WTC11 (cell line): ENCODE results near the gene TPM4. TPM values are rescaled to one million over a fixed set of nuclear protein-coding genes. Genes with fewer than 3 reads are reported as not detected.

ENCODE experiments used
- ATAC-seq: fragments of 200-7000 bp; cut with Tn5 transposase; 2 replicates; pipeline ENCODE4 v1.10.0; 2021; ENCODE audit warnings: mild to moderate bottlenecking, moderate library complexity
- CTCF ChIA-PET: fragments of 300-600 bp; sonication (Branson Sonifier 250); formaldehyde crosslinking; loops from one replicate; lab custom pipeline; 2021; ENCODE audit warnings: antibody characterized with exemption; lab: Charles Lee
- POLR2A ChIA-PET: fragments of 350-600 bp; sonication (Branson Sonifier 250); formaldehyde crosslinking; loops from one replicate; lab custom pipeline; 2021; ENCODE audit warnings: antibody characterized with exemption; lab: Charles Lee
- DNase-seq: peaks from one replicate; pipeline ENCODE4 v3.0.0; 2021; ENCODE audit warnings: low spot score
- H3K27ac Mint-ChIP-seq: 2 replicates; pipeline ENCODE4 v1.8.0; 2021; ENCODE audit warnings: mixed read lengths
- H3K27me3 Mint-ChIP-seq: 2 replicates; pipeline ENCODE4 v1.8.0; 2021; ENCODE audit warnings: low read depth, mild to moderate bottlenecking, moderate library complexity, mixed read lengths
- H3K36me3 Mint-ChIP-seq: 2 replicates; pipeline ENCODE4 v1.8.0; 2021; ENCODE audit warnings: mixed read lengths
- H3K4me1 Mint-ChIP-seq: 2 replicates; pipeline ENCODE4 v1.8.0; 2022; ENCODE audit warnings: mixed read lengths
- H3K4me3 Mint-ChIP-seq: 2 replicates; pipeline ENCODE4 v1.8.0; 2021; ENCODE audit warnings: mild to moderate bottlenecking, moderate library complexity, mixed read lengths
- H3K9me3 Mint-ChIP-seq: 2 replicates; pipeline ENCODE4 v1.8.0; 2021; ENCODE audit warnings: mixed read lengths
- ATF1 ChIP-seq: sonication (generic); formaldehyde crosslinking; IDR thresholded peaks from 2 replicates; pipeline ENCODE4 v1.8.1; 2023; ENCODE audit warnings: mild to moderate bottlenecking, moderate library complexity, missing genetic modification reagents
- CBFB ChIP-seq: sonication (generic); formaldehyde crosslinking; IDR thresholded peaks from 2 replicates; pipeline ENCODE4 v1.8.1; 2022; ENCODE audit warnings: mild to moderate bottlenecking, low read depth, missing genetic modification reagents
- ETV6 ChIP-seq: sonication (generic); formaldehyde crosslinking; IDR thresholded peaks from 2 replicates; pipeline ENCODE4 v1.8.1; 2022; ENCODE audit warnings: mild to moderate bottlenecking, missing genetic modification reagents
- FOXK1 ChIP-seq: sonication (generic); formaldehyde crosslinking; IDR thresholded peaks from 2 replicates; pipeline ENCODE4 v1.8.0; 2022; ENCODE audit warnings: mild to moderate bottlenecking, moderate library complexity, missing genetic modification reagents
- FOXP1 ChIP-seq: sonication (generic); formaldehyde crosslinking; IDR thresholded peaks from 2 replicates; pipeline ENCODE4 v1.8.0; 2022; ENCODE audit warnings: missing genetic modification reagents, mild to moderate bottlenecking, moderate library complexity, borderline replicate concordance
- NFYB ChIP-seq: sonication (generic); formaldehyde crosslinking; conservative IDR thresholded peaks from 2 replicates; pipeline ENCODE4 v1.8.0; 2022; ENCODE audit warnings: low read depth, missing genetic modification reagents
- RELA ChIP-seq: sonication (generic); formaldehyde crosslinking; IDR thresholded peaks from 2 replicates; pipeline ENCODE4 v1.8.1; 2022; ENCODE audit warnings: missing genetic modification reagents, mild to moderate bottlenecking, borderline replicate concordance
- SP1 ChIP-seq: sonication (generic); formaldehyde crosslinking; conservative IDR thresholded peaks from 2 replicates; pipeline ENCODE4 v1.8.1; 2022; ENCODE audit warnings: missing genetic modification reagents
- TCF7 ChIP-seq: sonication (generic); formaldehyde crosslinking; IDR thresholded peaks from 2 replicates; pipeline ENCODE4 v1.8.0; 2022; ENCODE audit warnings: mild to moderate bottlenecking, low read depth, missing genetic modification reagents, moderate library complexity
- ZNF121 ChIP-seq: sonication (generic); formaldehyde crosslinking; IDR thresholded peaks from 2 replicates; pipeline ENCODE4 v1.8.0; 2023; ENCODE audit warnings: missing genetic modification reagents
- ZNF219 ChIP-seq: sonication (generic); formaldehyde crosslinking; IDR thresholded peaks from 2 replicates; pipeline ENCODE4 v1.8.0; 2023; ENCODE audit warnings: missing genetic modification reagents, mild to moderate bottlenecking, borderline replicate concordance
- total RNA-seq: library from RNA; stranded (reverse); gene quantifications from 3 replicates; pipeline ENCODE4 v1.2.3, GENCODE V29; 2021
- TF ChIP-seq, protein P1 (sequence below): fragments of 250-450 bp; sonication (Bioruptor Pico); IDR thresholded peaks from 2 replicates; pipeline ENCODE4 v1.9.0; 2021; ENCODE audit warnings: mild to moderate bottlenecking, borderline replicate concordance
- TF ChIP-seq, protein P2 (sequence below): sonication (generic); formaldehyde crosslinking; IDR thresholded peaks from 2 replicates; pipeline ENCODE4 v1.8.1; 2022; ENCODE audit warnings: mild to moderate bottlenecking, missing genetic modification reagents, moderate library complexity, borderline replicate concordance
- TF ChIP-seq, protein P3 (sequence below): sonication (generic); formaldehyde crosslinking; IDR thresholded peaks from 2 replicates; pipeline ENCODE4 v1.8.0; 2023; ENCODE audit warnings: missing genetic modification reagents, mild to moderate bottlenecking, borderline replicate concordance
- TF ChIP-seq, protein P4 (sequence below): sonication (generic); formaldehyde crosslinking; IDR thresholded peaks from 2 replicates; pipeline ENCODE4 v1.8.1; 2022; ENCODE audit warnings: missing genetic modification reagents, borderline replicate concordance
- TF ChIP-seq, protein P5 (sequence below): sonication (generic); formaldehyde crosslinking; IDR thresholded peaks from 2 replicates; pipeline ENCODE4 v1.8.0; 2022; ENCODE audit warnings: mild to moderate bottlenecking, missing genetic modification reagents

The TPM4 gene
- total RNA-seq, 1 experiment from 2014 or later = 302 TPM

DNA sequence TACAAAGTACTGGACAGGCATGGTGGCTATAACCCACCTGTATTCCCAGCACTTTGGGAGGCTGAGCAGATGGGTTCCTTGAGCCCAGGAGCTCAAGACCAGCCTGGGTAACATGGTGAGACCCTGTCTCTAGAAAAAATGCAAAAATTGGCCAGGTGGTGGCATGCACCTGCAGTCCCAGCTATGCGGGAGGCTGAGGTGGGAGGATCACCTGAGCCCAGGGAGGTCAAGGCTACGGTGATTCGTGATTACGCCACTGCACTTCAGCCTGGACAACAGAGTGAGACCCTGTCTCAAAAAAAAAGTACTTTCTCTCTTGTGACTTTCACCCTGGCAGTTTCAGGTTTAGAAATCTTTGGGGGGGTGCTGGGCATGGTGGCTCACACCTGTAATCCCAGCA lies 24.2 kb downstream of the TPM4 start (continued):
- TF ChIP-seq, protein P1, sequence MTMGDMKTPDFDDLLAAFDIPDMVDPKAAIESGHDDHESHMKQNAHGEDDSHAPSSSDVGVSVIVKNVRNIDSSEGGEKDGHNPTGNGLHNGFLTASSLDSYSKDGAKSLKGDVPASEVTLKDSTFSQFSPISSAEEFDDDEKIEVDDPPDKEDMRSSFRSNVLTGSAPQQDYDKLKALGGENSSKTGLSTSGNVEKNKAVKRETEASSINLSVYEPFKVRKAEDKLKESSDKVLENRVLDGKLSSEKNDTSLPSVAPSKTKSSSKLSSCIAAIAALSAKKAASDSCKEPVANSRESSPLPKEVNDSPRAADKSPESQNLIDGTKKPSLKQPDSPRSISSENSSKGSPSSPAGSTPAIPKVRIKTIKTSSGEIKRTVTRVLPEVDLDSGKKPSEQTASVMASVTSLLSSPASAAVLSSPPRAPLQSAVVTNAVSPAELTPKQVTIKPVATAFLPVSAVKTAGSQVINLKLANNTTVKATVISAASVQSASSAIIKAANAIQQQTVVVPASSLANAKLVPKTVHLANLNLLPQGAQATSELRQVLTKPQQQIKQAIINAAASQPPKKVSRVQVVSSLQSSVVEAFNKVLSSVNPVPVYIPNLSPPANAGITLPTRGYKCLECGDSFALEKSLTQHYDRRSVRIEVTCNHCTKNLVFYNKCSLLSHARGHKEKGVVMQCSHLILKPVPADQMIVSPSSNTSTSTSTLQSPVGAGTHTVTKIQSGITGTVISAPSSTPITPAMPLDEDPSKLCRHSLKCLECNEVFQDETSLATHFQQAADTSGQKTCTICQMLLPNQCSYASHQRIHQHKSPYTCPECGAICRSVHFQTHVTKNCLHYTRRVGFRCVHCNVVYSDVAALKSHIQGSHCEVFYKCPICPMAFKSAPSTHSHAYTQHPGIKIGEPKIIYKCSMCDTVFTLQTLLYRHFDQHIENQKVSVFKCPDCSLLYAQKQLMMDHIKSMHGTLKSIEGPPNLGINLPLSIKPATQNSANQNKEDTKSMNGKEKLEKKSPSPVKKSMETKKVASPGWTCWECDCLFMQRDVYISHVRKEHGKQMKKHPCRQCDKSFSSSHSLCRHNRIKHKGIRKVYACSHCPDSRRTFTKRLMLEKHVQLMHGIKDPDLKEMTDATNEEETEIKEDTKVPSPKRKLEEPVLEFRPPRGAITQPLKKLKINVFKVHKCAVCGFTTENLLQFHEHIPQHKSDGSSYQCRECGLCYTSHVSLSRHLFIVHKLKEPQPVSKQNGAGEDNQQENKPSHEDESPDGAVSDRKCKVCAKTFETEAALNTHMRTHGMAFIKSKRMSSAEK (CRISPR knock-in tag) = no peak

DNA sequence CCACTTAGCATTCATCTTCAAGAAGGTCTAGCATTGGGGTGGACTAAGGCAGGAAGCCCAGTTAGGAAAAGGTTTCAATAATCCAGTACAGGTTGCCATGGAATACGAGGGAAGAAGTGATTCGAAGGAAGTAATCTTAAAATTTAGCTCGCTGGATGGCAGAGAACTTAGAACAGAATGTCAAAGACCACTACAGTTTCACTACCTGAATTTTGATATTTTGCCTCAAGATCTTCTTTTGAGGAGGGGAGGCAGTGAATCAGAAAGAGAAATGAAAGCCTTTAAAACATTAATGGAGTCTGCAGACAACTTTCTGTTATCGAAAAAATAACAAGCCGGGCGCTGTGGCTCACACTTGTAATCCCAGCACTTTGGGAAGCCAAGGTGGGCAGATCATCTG lies 28.4 kb downstream of the TPM4 start:
- H3K27ac Mint-ChIP-seq = peak overlapping the region; percentile 52; the same call in 1 of the 2 replicates
- ChIA-PET POLR2A (interaction anchor here (0.7 kb wide), 1 partner anchor 543 kb away, joined by 3 read pairs; no protein-coding TSS in a partner anchor), CTCF (no interaction called here)
- TF ChIP-seq, protein P2, sequence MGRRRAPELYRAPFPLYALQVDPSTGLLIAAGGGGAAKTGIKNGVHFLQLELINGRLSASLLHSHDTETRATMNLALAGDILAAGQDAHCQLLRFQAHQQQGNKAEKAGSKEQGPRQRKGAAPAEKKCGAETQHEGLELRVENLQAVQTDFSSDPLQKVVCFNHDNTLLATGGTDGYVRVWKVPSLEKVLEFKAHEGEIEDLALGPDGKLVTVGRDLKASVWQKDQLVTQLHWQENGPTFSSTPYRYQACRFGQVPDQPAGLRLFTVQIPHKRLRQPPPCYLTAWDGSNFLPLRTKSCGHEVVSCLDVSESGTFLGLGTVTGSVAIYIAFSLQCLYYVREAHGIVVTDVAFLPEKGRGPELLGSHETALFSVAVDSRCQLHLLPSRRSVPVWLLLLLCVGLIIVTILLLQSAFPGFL = no peak
- TF ChIP-seq SP1 = no peak
- H3K9me3 Mint-ChIP-seq = no peaks in the 10 kb centered on the region
- H3K27me3 Mint-ChIP-seq = no peaks in the 10 kb centered on the region
- H3K36me3 Mint-ChIP-seq = peaks cover 29% of the 10 kb centered on the region
- DNase-seq (no peak), ATAC-seq (no peak)
- peaks cover 8% of the 10 kb centered on the region for H3K4me1 Mint-ChIP-seq
- no peak overlapping the region for H3K4me3 Mint-ChIP-seq

DNA sequence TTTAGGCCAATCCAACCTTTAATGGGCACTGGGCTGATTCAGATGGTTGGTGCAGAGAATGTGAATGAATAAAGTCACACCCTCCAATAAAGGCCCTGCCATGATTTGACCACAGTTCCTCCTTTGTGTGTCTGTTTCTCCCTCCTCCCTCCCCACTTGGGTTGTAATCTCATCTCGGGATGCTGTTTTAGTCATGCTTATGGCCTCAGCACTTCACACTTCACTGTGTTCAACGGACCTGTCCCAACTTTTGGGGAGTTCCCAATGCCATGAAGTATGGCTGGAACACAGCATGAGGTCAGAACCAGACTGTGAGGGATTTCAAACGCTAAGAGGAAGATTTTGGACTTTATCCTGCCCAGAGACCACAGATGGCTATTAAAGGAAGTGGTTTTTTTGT lies 29.8 kb downstream of the TPM4 start:
- ChIA-PET CTCF (interaction anchor here (0.6 to 1.6 kb wide), 3 partner anchors 11 to 476 kb away, joined by 3 to 4 read pairs (median 3); no protein-coding TSS in a partner anchor), POLR2A (no interaction called here)
- no peak for ATAC-seq
- H3K27me3 Mint-ChIP-seq = peaks cover 2% of the 10 kb centered on the region; the same call in 1 of the 2 replicates
- no peak overlapping the region for H3K27ac Mint-ChIP-seq
- TF ChIP-seq, protein P3, sequence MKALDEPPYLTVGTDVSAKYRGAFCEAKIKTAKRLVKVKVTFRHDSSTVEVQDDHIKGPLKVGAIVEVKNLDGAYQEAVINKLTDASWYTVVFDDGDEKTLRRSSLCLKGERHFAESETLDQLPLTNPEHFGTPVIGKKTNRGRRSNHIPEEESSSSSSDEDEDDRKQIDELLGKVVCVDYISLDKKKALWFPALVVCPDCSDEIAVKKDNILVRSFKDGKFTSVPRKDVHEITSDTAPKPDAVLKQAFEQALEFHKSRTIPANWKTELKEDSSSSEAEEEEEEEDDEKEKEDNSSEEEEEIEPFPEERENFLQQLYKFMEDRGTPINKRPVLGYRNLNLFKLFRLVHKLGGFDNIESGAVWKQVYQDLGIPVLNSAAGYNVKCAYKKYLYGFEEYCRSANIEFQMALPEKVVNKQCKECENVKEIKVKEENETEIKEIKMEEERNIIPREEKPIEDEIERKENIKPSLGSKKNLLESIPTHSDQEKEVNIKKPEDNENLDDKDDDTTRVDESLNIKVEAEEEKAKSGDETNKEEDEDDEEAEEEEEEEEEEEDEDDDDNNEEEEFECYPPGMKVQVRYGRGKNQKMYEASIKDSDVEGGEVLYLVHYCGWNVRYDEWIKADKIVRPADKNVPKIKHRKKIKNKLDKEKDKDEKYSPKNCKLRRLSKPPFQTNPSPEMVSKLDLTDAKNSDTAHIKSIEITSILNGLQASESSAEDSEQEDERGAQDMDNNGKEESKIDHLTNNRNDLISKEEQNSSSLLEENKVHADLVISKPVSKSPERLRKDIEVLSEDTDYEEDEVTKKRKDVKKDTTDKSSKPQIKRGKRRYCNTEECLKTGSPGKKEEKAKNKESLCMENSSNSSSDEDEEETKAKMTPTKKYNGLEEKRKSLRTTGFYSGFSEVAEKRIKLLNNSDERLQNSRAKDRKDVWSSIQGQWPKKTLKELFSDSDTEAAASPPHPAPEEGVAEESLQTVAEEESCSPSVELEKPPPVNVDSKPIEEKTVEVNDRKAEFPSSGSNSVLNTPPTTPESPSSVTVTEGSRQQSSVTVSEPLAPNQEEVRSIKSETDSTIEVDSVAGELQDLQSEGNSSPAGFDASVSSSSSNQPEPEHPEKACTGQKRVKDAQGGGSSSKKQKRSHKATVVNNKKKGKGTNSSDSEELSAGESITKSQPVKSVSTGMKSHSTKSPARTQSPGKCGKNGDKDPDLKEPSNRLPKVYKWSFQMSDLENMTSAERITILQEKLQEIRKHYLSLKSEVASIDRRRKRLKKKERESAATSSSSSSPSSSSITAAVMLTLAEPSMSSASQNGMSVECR = no peak
- TF ChIP-seq ETV6 (no peak), ZNF121 (CRISPR knock-in tag) (no peak), ATF1 (CRISPR knock-in tag) (no peak), CBFB (CRISPR knock-in tag) (no peak)
- no peaks in the 10 kb centered on the region for H3K9me3 Mint-ChIP-seq
- peaks cover 20% of the 10 kb centered on the region for H3K36me3 Mint-ChIP-seq
- H3K4me1 Mint-ChIP-seq = peaks cover 9% of the 10 kb centered on the region
- DNase-seq = no peak
- no peak overlapping the region for H3K4me3 Mint-ChIP-seq

DNA sequence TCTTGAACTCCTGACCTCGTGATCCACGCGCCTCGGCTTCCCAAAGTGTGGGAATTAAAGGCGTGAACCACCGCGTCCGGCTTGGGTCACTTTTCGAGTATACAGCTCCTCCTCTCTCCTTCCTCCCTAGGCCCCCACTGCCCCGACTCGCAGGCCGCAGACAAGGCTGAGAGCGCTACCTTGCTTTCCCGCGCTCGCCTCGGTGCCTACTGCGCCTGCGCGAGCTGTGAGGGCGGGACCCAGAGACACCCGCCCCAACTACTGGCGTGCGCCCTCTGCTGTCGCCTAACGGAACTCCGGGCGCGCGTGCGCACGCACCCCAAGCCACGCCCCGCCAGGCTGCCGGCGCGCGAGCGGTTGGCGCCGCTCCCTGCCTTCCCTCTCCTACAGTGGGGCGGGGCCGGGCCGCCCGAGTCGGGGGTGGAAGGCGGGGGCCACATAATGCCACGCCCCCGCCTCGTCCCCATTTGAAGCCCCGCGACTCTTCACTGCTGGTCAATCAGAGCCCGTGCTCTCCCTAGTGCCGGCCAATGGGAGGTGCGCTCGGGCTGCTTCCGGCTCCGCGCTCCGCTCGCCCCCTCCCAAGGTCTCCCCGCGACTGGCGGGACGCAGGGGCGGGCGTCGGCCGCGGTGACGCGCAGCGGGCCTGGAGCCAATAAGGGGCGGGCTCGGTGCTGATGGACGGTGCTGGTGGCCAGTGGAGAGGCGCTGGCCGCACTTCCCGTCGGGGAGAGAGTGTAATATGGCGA lies 35.0 kb downstream of the TPM4 start, which contains the start of gene RAB8A:
TSS of gene RAB8A (plus strand) at position 730 of the 749 bp plus-strand sequence. CDS start at position 743, 13 bp downstream.
- peak within 1 kb of the TSS; percentile 96 for H3K4me3 Mint-ChIP-seq
- peaks cover 13% of the 10 kb centered on the region for H3K4me1 Mint-ChIP-seq
- DNase-seq (peak; percentile 97), ATAC-seq (peak; percentile 95)
- H3K27ac Mint-ChIP-seq = peak within 1 kb of the TSS; percentile 96
- no peaks in the 10 kb centered on the region for H3K9me3 Mint-ChIP-seq
- H3K27me3 Mint-ChIP-seq = peaks cover 2% of the 10 kb centered on the region; the same call in 1 of the 2 replicates
- POLR2A ChIA-PET = interaction anchor here (0.7 to 2.1 kb wide), 6 partner anchors 14 to 69 kb away, joined by 3 to 17 read pairs (median 3); partner anchors contain the start of gene TPM4
- peaks cover 5% of the 10 kb centered on the region; the same call in 1 of the 2 replicates for H3K36me3 Mint-ChIP-seq
- CTCF ChIA-PET = interaction anchor here (0.5 to 3.1 kb wide), 36 partner anchors 12 to 1464 kb away, joined by 3 to 22 read pairs (median 4); partner anchors contain the start of genes AKAP8L, FAM32A, HSH2D and TPM4
- TF ChIP-seq NFYB (CRISPR knock-in tag) (peak; percentile 100), RELA (CRISPR knock-in tag) (no peak), FOXK1 (CRISPR knock-in tag) (peak; percentile 77; the same call in 1 of the 2 replicates), FOXP1 (CRISPR knock-in tag) (0 out of 2 replicates have a peak, but pooled peaks have one; percentile 18), ZNF219 (no peak), TCF7 (CRISPR knock-in tag) (no peak)
- TF ChIP-seq, protein P4, sequence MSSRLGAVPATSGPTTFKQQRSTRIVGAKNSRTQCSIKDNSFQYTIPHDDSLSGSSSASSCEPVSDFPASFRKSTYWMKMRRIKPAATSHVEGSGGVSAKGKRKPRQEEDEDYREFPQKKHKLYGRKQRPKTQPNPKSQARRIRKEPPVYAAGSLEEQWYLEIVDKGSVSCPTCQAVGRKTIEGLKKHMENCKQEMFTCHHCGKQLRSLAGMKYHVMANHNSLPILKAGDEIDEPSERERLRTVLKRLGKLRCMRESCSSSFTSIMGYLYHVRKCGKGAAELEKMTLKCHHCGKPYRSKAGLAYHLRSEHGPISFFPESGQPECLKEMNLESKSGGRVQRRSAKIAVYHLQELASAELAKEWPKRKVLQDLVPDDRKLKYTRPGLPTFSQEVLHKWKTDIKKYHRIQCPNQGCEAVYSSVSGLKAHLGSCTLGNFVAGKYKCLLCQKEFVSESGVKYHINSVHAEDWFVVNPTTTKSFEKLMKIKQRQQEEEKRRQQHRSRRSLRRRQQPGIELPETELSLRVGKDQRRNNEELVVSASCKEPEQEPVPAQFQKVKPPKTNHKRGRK (CRISPR knock-in tag) = no peak
- TF ChIP-seq, protein P5, sequence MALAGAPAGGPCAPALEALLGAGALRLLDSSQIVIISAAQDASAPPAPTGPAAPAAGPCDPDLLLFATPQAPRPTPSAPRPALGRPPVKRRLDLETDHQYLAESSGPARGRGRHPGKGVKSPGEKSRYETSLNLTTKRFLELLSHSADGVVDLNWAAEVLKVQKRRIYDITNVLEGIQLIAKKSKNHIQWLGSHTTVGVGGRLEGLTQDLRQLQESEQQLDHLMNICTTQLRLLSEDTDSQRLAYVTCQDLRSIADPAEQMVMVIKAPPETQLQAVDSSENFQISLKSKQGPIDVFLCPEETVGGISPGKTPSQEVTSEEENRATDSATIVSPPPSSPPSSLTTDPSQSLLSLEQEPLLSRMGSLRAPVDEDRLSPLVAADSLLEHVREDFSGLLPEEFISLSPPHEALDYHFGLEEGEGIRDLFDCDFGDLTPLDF (CRISPR knock-in tag) = peak; percentile 79; the same call in 1 of the 2 replicates
